CD4-positive, alpha-beta T cell treated with Interleukin-12 subunit alpha and Interleukin-12 subunit beta, for 1 hour (primary cell): ENCODE measurements around the gene MAP3K7.
"Not testable (repeated sequence)": the region's sequence is repeated elsewhere in the genome, so short reads cannot be mapped to it uniquely, and the experiment has no call there.

Experiments used
- DNase-seq: peaks from one replicate; pipeline ENCODE4 v3.0.0-alpha.2; 2020

The MAP3K7 gene

DNA sequence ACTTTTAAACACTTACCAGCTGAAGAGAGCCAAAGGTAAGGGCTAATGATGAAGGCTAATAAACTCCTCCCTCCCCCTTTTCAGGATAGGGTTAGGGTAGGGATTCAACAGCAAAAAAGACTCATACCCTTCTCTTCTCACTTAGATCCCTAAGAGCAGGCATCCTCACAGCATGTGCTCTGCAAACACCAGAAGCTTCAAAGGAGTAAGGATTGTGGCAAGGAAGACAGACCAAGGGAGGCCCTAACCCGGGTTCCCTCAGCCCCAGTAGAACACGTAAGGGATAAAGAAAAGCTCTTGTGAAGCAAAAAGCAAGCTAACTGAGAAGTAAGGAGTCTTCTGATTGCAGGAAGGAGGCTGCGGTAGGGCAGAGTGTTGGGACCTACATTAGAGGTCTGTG is 11.6 kb downstream of the MAP3K7 start:
- no peak for DNase-seq

DNA sequence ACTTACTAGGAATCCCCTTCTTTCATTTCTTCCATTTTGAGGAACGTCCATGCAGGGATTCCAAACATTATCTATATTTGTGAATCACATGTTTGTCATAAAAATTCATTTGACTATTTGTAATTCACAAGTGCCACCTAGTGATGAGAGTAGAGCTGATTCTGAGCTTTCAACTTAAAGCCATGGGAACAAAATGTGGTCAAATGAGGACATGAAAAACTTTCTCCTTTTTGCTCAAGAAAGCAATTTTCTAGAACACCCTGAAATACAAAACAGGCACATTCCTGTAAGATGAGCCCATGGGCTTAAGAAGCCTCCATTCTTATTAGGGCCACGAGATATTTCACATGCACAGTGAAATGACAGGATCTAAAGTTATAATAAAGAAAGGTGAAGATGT is 12.3 kb downstream of the MAP3K7 start:
- DNase-seq = no peak

DNA sequence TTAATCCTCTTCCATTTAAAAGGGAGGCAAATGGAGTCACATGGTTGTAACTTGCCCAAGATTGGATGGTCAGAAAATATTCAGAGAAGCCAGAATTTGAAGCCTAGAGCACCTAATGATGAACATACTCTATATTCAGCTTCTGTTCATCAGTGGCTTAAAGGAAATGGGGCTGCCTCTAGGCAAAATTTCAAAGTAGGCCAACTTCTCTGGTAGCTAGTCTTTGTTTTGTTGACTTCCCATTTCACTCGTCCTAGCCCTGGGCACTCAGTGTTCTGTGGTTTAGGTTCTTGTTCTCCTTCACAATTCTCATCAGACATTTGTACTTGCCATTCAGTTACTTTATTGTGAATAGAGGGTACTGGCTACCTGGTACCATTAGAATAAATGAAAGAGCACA is 13.2 kb downstream of the MAP3K7 start:
- no peak for DNase-seq

DNA sequence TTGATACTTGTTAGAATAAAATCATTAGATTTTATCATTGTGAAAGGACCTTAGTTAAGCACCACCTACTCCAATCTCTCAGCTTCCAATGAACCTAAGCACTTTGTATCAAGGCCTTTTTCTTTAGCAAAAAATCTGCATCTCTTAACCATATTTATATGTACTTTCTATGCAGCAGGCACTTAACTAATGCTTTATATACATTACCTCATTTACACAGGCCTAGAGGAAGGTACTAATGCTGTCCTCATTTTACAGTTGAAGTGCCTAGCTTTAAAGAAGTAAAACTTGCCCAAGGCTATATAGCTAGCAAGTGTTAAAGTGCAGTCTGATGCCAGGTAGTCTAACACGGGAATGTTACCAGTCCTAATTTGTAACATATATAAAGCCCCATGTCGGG is 14.0 kb downstream of the MAP3K7 start:
- DNase-seq = no peak

DNA sequence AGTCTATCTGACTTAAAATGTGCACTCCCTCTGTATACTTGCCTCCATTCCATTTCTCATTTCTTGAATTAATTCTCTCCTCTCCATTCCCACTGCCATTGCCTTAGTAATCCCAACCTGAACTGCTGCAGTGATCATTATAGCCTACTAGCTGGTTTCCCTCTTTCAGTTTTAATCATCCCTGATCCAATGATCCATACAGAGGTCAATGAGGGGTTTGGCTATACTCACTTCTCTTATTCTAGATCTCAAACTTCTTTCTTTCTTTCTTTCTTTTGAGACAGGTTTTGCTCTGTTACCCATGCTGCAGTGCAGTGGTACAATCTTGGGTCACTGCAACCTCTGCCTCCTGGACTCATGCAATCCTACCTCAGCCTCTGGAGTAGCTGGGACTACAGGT is 17.6 kb downstream of the MAP3K7 start:
- no peak for DNase-seq

DNA sequence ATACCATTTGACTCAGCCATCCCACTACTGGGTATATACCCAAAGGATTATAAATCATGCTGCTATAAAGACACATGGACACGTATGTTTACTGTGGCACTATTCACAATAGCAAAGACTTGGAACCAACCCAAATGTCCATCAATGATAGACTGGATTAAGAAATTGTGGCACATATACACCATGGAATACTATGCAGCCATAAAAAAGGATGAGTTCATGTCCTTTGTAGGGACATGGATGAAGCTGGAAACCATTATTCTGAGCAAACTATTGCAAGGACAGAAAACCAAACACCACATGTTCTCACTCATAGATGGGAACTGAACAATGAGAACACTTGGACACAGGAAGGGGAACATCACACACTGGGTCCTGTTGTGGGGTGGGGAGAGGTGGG is 19.2 kb downstream of the MAP3K7 start:
- DNase-seq = not testable (repeated sequence)

DNA sequence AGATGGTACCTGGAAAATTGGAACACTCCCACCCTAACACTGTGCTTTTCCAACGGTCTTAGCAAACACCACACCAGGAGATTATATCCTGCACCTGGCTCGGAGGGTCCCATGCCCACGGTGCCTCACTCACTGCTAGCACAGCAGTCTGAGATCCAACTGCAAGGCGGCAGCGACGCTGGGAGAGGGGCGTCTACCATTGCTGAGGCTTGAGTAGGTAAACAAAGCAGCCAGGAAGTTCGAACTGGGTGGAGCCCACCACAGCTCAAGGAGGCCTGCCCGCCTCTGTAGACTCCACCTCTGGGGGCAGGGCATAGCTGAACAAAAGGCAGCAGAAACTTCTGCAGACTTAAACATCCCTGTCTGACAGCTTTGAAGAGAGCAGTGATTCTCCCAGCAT is 24.5 kb downstream of the MAP3K7 start:
- DNase-seq = peak; percentile 30

DNA sequence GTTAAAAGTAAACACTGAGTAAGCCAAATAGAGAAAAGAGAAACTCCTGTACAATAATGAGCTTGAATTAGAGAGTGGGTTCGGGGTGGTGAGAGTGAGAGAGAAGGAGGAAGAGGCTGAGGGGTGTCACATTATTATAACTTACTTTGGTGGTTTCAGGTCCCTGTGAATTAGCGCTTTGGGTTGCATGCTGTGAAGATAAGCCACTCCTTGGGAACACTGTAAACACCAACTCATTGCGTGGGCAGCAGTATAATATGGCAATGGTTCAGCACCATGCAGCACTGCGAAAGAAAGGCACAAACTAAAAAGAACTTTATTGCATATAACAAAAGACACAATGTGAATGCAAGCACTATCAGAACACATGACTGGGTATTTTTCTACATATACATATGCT is 26.9 kb downstream of the MAP3K7 start:
- no peak for DNase-seq

DNA sequence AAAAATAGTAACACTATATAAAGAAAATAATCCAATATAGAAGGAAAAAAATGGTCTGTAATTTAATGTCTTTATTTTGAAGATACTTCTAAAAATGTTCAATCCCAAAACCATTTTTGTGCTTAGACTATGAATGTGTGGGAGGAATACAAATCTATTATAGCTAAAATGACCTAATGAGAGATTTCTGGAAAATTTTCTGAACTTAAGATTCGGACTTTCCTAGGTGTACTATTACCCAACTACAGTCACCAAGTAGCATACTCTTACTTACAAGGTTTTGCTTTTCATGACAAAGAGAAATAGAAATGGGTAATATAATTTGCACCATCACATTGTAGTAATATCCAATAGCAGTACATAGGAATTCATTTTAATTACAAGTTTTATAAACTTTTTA is 29.9 kb downstream of the MAP3K7 start:
- no peak for DNase-seq

DNA sequence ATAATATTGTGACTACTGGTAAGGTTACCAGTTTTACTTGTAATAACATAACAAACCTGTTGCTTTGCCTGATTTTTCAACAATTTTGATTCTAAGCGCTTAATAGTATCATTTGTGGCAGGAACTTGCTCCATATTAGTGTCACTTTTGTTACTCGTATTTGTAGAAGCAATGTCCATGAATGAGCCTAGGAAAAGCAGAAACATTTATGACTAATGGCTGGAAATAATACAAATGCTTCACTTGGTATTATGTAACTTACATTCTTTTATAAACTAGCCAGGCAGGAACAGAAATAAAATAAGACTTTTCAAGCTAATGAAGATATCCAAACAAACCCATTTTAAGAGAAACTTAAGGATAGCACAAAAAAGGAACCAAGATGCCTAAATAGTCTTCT is 38.9 kb downstream of the MAP3K7 start:
- no peak for DNase-seq

DNA sequence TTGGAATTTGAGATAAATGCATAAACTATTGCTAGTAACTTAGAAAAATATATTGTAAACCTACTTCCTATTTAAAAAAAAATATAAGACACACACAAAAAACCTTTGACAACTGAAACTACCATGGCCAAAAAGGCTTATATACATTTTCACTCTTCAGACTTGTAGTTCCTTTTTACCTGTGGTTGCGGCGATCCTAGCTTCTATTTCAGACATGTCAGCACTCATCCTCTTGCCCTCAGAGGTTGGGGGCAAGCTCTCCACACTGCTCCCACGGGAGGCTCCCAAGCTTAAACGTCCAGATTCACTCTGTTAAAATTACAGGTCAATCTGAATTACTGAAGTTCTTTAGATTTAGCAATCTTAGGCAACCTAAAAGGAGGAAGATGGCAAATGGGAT is 39.8 kb downstream of the MAP3K7 start:
- no peak for DNase-seq

DNA sequence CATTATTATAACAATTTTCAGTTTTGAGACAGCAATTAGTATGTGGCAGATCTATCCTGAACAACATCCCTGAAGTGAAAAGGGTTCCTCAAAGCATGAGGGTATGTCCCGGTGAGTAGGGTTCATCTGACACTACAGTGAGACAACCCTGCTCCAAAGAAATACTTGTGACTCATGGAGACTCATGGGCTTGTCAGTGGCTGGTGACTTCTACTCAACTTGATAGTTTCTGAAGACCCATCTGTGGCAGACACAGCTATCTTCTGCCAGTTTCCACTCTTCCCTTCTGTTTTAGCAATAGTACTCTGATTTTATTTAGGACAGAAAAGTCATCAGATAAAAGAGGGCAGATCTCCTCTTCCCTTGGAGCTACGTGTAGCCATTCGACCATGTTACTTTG is 41.4 kb downstream of the MAP3K7 start:
- no peak for DNase-seq

DNA sequence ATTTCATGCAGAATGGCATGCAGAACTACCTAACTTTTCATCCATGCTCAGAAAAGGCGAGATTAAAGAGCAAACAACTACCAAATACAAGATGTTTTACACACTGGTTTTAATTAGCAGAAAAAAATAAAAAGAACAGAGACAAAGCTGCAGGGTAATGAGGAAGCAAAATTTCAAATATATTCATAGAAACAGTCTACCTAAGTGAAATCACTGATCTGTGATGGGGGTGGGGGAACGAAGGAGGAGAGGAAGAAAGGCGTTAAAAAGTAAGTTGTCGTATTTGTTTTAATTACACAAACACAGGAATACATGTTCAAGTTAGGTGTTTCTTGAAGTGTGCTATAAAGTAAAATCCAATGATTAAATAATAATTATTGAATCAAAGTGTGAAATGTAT is 42.1 kb downstream of the MAP3K7 start:
- no peak for DNase-seq

DNA sequence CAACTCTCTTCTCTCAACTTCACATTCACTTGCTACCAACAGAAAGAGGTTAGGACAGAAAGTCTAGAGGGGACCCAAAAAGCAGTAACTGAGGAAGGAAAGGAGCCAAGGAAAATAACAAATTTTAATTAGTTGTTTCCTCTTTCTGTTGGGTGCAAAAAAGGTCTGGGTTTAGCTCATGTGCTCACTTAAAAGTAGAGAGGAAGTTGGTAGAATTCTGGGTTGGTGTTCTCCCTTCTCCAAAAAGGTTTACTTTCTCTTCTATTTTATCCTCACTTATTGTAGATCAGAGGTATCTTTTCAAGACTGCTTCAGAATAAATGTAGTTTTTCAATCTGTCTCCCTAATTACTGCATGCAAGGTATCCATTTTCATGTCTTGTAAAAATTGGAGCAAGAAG is 42.8 kb downstream of the MAP3K7 start:
- DNase-seq = no peak

DNA sequence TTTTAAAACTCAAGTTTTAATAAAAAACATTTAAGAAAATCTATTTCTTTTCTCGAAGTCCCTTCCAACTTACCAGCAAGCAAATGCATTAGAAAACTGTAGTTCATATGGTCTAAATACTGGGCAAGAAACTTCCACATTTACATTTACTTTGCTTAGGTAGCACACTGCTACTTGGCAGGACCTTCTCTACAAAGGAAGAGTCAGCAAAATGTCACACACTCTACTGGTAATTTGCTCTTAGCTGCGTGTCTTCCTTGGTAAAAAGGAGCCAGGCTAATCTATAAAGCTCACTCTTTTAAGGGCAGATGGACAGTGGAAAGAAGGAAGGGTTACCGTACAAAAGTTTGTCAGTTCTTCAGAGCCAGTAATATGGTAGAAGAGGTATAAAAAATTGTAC is 45.7 kb downstream of the MAP3K7 start:
- DNase-seq = no peak

DNA sequence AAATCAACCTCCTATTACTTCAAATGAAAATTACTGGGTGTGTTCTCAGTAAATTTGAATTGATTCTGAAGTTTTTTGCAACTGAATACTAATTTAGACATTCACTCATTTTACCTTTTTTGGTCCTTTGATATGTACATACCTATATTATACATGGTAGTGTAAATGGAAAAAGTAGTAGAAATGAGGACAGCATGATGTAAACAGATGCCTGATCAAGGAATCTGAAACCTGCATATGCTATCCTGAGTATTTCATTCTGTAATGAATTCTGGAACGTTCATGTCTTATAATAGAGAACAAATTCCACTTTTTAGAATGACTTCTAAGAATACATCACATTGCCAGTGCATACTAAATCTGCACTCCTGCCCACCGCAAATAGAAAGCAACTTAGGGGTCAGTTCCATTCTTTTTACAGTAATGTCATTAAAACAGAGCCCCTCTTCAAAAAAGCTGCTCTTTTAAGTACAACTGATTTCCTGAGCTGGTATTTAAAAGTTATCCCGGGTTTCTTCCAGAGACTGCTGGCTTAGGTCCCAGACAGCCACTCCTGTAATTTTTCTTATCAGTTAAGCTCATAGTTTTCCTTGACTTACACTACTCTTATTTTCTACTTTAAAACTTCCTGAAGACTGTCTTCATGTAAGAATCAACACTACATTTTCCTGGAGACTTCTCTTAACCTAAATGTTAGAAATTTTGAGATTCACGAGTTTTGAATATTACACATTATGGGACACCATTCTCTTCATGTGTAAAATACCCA is 48.4 kb downstream of the MAP3K7 start:
- no peak for DNase-seq

DNA sequence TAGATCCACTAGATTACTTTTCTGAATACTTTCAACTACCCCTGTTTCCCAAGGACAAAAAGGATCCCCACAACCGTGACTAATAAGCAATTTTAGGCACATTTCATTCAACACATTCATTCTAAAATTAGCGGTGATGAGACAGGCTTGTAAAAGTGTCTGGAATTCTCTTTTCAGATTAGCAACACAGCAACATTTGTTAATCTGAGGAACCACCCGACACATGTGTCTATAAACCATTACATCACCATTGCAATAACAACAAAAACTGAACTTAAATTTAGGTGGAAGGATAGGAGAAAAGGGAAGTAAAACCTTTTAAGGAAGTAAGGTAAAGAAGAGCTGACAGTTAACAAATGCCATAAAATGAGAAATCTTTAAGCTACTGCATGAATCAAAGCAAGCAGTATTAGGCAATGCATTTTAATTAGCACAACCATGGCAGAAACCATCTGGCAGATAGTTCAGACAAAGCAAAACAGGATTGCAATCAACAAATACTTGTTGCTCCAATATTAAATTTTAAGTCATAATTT is 49.1 kb downstream of the MAP3K7 start:
- peak; percentile 7 for DNase-seq

DNA sequence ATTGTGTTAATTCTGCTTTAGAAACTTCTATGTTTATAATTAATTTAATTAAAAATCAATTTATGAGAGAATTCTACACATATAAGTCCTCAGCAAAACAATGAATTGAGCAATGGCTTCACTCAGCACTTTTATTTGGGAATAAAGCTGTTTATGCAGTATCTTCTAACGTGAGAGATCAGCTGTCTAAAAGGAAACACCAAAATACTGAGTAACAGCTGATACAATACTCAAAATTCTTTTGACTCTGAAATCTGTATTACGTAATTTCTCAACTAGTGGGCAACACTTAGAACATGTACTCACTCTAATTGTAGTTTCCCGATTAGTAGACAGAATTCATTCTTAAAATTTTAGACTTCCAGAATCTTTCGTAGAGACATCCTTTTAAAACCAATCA is 49.8 kb downstream of the MAP3K7 start:
- DNase-seq = no peak

DNA sequence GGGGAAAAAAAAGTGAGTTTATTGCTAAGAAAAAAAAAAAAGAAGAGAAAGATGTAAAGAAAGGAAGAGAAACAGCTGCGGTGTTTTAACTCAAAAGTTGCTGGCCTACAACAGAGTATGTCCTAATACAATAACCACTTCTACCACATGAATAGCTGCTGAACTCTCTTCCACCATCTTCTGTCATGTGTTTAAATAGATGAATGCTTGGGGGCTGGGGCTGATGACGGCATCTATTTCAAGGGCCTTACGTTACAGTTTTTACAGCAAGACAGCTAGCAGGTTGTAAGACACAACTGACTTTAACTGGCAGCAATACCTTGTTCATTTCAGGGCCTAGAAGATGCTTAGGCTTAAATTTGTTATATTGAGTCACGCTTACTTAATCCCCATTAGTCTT is 50.4 kb downstream of the MAP3K7 start:
- no peak for DNase-seq

DNA sequence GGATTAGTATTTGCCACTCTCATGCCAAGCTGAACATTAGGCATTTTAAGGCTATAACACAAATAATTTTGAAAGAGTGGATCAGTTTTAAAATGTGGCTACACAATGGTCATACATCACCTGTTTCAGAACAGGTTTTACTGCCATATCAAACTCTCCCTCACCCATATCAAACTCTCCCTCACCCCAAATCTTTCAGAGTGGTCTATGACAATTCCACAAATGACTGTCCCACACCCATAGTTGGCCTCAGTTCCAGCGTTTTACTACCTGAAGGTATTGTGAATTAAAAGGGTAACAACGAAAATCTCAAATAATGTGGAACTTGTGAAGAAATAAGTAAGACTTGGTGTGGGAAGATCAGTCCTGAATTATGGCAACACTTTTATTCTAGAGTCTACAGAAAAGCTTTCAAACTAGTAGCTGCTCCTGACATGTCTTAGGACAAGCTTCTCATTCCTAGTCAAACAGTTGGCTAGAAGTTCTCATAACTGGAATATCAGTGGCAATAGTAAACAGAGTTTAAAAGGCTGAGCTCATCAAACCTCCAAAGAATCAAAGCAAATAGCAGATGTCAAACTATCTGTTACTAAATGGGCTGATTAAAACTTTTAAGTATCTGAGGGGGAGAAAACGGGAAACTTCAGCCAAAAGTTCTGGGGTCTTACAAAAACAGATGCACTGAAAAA is 52.4 kb downstream of the MAP3K7 start:
- no peak for DNase-seq

DNA sequence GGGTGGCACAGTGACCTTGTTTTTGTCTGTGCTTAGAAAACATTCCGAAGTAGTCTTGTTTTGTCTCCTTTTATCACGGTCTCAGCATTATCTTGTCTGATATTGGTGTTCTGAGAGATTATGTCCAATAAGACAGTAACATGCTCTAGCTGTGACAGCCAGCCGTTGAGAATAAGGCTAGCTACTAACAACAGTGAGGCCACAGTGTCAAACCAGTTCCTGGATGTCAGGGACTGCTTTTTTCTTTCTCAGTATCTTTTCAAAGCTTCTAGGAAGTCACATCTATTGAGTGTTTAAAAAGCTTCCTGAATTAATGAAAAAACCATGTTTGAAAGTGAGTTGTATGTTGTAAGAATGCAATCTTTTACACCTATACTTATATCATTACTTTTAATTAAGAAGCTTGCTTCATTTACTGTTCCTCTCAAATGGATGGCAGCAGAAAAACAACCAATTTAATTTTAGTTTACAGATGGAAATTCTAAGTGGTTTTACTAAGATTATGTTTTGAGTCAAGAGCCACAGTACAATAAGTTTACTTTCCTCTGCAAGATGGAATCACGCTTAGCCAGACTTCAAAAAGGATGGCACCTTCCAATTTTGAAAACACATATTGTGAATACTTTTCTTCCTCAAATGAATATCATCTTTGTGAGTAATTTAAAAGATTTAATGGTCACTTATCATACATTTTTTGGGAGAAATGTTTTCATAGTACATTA is 53.1 kb downstream of the MAP3K7 start:
- no peak for DNase-seq

DNA sequence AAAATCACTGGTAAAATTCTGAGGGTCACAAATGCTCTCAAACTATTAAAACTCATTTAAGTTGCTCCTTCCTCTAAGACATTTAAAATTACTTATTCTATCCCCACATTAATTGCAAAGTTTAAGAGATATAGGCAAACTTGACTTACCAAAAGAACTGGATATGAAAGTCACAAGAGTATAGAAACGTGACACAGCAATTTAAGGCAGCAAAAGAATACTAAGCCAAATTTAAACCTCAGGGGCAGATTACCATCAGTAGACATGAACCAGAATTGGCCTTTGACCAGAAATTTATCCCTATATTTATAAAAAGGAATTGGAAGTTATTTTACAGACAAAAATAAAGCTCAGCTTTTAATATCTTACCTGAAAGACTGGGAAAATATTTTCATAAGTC is 56.0 kb downstream of the MAP3K7 start:
- DNase-seq = no peak

DNA sequence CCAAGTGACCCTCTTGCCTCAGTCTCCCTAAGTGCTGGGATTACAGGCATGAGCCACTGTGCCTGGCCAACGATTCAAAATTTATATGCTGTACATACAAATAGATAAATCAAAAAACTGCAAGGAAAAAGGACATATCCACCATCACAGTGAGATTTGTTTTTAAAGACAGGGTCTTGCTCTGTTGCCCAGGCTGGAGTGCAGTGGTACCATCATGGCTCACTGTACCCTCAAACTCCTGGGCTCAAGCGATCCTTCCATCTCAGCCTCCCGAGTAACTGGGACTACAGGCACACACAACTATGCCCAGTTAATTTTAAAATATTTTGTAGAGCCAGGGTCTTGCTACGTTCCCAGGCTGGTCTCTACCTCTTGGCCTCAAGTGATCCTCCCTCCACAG is 61.5 kb downstream of the MAP3K7 start:
- DNase-seq = no peak

DNA sequence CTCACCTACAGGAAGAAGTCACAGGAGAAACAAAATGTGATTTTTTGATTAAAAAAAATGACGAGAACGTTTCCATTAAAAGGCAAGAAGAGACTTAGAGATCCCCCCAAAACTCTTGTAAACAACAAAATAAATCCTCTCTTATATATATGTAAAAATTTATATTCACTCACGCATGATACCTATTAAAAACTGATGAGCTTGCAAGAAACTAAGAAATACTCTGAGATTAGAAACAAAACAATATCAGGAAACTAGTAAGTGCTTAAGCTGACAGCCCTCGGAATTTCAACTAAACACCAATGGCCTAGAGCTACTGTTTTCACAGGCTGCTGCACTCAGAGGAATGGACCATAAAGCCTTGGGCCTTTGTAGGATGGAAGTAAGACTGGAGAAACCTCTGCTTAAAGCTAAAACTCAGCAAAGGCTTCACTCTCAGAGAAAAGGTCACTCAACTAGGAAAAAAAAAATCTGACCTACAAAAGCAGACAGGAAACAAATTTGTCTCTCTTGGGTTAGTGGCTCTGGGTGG is 63.0 kb downstream of the MAP3K7 start:
- no peak for DNase-seq
